CMK (cell line): ENCODE measurements around the gene GPRC5B.

Source experiments
- DNase-seq: peaks from one replicate; pipeline ENCODE4 v3.0.0-alpha.2; 2010; ENCODE audit warnings: low read depth

The GPRC5B gene, protein sequence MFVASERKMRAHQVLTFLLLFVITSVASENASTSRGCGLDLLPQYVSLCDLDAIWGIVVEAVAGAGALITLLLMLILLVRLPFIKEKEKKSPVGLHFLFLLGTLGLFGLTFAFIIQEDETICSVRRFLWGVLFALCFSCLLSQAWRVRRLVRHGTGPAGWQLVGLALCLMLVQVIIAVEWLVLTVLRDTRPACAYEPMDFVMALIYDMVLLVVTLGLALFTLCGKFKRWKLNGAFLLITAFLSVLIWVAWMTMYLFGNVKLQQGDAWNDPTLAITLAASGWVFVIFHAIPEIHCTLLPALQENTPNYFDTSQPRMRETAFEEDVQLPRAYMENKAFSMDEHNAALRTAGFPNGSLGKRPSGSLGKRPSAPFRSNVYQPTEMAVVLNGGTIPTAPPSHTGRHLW

DNA sequence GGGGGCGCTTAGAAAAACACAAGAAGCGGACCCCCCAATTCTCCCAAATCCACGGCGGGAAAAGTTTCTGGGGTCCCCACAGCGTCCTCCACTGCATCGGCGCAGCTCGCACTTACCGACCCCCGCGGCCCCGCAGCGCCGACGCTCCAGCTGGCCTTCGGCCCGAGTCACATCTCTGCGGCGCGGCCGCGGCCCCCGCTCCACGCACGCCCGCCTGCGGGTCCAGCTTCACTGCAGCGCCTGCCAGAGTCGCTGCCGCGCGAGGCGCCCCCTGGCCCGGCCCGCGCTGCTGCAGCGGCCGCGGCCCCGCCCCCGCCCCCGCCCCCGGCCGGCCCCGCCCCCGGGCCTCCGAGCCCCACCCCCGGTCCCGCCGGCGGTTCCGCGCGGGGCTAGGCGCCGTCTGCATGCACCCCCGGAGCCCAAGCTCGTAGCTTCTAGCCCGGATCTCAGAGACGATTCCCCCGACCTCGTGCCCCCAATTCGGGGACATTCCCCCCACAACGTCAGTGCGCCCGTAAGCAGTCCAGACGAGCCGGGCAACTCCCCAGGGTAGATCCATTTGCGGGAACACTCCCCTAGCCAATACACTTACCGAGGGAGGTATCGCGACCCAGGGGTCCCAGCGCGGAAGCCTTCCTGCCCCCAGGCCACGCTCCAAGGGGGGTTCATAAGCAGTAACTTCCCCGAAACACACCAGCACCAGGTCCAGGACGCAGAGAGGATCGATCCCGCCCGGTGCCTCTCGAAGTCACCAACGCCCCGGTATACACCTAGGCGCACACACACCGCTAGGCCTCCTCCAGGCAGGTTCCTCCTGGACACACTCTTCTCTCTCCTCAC, at the start of gene GPRC5B:
TSS of gene GPRC5B (minus strand) at position 238 of the 840 bp plus-strand sequence. CDS start 12,003 bp downstream, outside the sequence.
- DNase-seq, result no peak

DNA sequence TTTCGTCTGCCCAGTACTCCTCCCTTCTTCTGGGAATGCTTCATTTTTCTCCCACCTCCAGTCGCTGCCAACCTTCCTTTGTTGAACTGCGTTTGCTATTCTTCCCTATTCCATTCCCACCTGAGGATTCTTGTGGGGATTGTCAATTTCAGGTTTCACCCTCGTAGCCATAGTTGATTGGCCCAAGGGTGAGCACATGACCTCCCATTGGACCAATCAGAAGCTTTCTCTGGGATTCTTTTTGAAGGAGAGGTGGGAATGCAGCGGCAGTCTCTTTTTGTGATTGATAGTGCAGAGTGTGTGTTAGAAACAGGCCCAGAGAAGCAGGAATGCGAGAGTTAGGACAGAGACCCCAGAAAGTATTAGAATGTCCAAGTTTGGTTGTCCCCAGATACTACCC, 49.1 kb upstream of the GPRC5B start:
- no peak for DNase-seq

DNA sequence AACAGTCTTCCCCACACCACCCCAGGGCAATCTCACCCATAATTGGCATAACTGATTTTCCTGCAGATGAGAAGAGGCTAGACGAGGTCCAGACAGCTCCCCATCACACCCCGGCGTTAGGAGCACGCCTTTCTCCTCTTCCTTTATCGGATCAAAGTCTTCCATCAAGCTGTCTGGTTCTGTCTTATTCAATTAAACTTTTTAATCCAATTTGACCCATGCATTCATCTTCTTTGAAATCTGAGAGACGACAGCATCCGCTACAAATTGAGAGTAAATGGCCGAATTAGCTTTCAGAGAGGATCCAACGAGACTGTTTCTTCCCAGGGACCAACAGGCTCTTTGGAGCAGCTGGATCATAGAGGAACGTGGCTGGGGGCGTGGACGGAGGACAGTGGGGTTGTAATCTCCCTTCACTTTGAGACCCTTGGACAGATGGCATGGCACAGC, 44.4 kb upstream of the GPRC5B start:
- no peak for DNase-seq

DNA sequence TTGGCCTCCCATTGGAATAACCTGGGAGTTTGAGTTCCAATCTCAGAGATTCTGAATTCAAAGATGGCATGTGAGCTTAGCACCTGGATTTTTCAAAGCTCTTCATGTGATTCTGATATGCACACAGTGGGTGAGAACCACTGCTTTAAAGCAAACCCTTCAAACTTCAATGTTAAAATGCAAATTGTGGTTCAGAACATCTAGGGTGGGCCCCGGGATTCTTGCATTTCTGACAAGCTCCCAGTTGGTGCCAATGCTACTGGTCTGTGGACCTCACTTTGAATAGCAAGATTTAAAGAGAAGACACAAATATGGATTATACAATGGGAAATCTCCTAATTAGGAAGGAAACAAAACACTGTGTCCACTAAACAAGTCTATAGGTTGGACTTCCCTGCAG, 43.8 kb upstream of the GPRC5B start:
- DNase-seq, result no peak

DNA sequence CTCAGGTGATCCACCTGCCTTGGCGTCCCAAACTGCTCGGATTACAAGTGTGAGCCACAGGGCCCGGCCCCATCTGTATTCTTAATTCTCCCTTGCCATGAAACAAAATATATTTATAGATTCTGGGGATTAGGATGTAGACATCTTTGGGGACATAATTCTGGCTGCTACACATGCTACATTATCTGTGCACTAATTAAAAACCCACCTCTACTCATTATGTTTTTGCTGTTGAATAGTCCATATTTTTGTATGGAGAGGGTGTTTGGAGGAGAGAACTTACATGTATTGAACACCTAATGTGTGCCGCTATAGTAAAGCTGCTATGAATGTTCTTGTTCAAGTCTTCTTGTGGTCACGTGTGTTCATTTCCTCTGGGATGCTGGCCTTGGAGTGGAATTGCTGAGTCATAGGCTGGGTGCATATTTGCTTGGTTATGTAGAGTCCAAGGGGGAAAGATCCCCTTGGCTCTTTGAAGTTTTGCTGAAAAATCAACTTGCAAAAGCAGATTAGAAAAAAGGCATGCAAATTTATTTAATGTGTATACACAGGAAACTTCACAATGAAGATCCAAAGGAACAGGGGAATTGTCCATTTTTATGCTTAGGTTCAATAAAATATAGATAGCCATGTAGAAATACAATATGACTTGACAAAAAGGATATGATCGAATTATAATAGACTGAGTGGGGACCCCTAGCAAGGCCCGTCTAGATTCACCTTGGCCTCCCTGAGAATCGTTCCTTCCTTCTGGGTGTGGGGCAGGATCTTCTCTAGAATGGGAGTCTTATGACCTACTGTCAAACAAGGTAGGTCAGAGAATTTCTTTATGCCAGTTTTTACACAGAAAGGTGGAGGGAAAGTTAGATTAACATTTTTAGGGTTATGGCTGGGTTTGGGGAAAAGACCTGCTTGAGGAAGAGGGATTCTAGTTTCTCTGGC, 42.1 kb upstream of the GPRC5B start:
- DNase-seq, result no peak

DNA sequence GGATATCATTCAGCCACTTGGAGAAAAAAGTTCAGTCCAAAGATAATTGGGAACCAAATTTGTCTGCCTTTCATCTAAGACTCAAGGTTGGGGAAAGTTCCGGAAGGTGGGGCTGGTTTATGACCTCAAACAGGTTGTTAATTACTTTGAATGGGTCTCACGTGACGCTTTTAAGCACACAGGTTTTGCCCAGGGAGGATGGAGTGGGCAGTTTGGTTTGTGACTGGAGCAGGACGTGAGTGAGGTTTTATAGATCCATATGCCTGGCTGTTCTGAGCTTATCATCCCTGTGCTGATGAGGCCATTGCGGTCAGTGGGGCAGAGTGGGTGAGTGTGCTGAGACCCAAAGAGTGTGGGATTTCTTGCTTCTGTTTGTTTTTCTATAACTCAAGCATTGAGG, 38.7 kb upstream of the GPRC5B start:
- DNase-seq, result no peak

DNA sequence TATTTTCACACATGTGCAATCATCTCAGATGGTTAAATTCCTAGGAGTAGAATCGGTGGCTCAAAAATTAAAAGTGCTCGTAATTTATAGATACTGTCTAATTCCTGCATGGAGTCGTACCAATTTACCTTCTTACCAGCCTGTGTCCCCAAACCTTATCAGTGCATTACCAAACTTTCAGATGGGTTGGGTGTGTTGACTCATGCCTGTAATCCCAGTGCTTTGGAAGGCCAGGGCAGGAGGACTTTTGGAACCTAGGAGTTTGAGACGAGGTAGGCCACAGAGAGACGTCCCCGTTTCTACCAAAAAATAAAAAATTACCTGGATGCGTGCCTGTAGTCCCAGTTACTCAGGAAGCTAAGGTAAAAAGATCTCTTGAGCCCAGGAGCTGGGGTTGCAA, 34.5 kb upstream of the GPRC5B start:
- no peak for DNase-seq

DNA sequence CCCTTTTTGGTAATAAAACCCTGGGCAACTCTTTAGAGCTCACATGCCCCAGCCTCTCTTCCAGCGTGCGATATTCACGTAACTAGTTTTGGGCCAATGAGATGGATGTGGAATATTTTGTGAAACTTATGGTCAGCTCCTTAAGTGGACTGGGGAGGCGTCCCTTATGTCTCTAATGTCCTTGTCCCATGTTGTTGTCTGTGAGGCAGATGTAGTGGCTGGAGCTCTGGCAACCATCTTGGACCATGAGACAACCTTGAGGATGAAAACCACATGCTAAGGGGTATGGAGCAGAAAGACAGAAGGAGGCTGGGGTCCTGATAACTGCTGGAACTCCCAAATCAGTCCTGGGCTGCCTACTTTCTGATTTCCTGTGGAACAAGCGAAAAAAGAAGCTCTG, 31.4 kb upstream of the GPRC5B start:
- no peak for DNase-seq

DNA sequence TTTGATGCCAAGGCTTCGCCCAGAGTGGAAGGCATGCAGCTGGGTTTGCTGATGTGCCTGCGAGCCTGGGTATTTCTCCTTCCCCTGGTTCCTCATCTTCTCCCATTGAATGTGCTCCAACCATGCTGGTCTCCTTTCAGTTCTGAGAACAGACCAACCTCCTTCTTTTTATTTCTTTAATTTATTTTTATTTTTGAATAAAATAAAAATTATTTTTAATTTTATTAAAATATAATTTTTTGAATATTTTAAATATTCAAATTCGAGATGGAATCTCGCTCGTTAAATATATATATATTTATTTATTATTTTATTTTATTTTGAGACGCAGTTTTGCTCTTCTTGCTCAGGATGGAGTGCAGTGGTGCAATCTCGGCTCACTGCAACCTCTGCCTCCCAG, 30.2 kb upstream of the GPRC5B start:
- DNase-seq, result no peak

DNA sequence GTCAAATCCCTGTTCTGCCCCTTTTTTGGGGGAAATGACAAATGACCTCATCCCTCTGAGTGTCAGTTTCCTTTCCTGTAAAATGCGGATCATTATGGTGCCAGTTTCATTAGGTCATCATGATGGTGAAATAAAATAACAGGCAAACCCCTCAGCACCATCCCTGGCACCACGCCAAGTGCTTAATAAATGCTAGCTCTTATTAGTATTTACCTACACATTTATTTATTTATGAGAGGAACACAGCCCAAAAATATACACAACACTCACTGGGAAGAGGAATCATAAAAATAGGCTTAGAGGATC, 28.6 kb upstream of the GPRC5B start:
- DNase-seq, result no peak

DNA sequence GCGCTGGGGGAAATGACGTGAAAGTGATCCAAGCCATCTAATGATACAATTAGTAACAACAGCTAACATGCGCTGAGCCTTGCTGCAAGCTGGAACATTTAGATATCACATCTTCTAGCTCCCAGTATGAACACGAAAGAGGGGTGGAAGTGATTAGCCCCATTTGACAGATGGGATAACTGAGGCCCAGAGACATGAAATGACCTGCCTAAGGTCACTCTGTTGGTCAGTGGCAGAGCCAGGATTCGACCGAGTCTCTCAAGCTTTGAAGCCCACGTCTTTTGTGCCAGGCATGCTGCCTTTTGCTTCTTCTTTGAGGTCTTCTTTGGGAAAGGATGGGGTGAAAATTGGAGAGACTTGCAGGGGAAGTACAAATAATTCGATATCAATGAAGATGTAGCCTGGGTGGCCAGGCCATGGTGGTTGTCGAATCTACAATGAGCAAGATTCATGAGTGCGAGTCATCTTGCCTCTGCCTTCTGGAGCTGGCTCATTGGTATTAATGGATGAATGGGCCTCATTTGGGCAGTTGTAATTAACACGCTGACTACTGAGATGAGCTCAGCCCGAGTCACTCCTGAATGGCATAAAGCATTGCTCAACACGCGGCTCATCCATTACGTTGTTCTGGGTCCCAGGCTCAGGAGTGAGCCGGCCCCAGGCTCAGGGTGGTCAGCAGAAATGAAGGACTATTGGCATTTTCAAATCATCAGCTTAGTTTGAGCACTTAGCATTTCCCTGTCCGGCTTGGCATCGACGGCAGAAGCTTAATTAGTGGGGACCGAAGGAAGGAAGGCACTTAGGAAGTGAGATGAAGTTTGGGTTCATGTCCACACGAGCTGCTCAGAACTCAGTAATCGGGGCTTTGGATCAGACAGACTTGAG, 28.0 kb upstream of the GPRC5B start:
- no peak for DNase-seq

DNA sequence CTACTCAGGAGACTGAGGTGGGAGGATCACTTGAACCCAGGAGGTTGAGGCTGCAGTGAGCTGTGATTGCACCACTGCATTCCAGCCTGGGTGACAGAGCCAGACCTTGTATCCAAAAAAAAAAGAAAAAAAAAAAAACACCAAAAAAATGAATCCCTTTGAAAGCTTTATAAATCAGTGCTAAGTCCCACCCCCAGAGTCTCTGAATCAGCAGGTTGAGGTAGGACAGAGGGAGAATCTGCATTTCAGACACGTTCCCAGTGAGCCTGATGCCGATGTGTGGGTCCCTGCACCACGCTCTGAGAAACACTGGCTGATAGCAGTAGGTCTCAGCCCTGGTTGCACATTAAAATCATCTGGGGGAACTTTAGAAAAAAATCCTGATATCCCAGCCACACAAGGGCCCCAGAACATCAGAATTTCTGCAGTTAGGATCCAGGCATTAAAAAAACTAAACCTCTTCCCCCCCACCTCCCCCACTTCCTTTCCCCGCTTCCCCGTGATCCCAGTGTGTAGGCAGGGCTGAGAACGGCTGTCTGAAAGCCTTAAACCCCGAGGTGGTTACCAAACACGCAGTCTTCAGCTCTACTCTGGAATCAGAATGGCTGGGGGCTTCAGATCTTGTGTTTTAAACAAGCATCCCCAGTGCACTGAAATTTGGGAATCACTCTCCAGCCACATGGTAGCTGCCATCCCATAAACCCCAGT, 27.3 kb upstream of the GPRC5B start:
- DNase-seq, result no peak

DNA sequence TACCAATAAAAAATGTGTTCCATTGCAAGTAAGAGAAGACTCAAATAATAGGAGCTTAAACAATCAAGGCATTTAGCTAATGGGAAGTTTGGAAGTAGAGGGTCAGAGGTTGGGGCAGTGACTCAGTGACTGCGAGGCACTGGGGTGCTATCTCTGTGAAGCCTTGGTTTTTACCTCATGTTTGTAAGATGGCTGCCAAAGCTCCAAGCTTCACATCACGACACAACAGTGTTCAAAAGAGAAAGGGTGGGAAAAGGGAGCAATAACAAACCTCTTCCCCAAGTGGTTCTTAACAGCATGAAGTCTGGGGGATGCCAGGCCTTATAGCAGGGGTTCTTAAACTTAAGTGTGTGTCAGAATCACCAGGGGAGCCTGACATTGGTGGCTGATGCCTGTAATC, 26.6 kb upstream of the GPRC5B start:
- no peak for DNase-seq

DNA sequence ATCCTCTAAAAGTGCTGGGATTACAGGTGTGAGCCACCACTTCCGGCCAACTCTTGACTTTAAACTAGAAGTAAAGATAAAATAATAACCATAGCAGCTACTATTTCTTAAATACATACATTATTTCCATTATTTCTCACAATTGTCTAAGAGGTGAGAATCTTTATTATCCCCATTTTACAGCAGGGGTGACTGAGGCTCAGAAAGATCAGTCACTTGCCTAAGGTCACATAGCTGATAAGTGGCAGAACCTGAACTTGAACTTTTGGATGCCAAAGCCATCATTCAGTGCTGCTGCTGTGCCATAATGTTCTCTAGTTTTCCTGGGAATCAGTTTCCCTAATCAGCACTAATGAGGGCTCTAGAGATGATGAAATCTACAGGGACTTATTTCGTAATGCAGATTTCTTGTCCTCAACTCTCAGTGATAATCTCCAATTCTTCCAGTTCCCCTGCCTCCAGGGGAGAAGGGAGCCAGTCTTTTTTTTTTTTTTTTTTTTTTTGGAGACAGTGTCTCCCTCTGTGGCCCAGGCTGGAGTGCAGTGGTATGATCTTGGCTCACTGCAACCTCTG, 25.2 kb upstream of the GPRC5B start:
- no peak for DNase-seq

DNA sequence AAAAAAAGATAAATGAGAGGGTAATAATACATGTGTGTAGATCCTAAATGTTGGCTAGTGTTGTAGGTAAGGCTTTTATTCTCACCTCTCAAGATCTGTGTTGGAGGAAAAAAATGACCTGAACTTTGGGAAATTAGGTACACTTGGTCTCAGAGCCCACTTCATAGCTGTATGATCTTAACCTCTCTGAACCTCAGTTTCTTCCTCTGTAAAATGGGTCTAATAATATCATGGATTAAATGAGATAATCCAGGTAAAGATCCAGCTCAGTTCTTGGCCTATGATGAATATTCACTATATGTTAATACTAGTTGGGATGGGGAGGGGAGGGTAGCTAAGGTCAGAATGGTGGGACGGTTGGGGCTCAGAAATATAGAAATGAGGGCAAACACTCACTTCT, 24.3 kb upstream of the GPRC5B start:
- no peak for DNase-seq

DNA sequence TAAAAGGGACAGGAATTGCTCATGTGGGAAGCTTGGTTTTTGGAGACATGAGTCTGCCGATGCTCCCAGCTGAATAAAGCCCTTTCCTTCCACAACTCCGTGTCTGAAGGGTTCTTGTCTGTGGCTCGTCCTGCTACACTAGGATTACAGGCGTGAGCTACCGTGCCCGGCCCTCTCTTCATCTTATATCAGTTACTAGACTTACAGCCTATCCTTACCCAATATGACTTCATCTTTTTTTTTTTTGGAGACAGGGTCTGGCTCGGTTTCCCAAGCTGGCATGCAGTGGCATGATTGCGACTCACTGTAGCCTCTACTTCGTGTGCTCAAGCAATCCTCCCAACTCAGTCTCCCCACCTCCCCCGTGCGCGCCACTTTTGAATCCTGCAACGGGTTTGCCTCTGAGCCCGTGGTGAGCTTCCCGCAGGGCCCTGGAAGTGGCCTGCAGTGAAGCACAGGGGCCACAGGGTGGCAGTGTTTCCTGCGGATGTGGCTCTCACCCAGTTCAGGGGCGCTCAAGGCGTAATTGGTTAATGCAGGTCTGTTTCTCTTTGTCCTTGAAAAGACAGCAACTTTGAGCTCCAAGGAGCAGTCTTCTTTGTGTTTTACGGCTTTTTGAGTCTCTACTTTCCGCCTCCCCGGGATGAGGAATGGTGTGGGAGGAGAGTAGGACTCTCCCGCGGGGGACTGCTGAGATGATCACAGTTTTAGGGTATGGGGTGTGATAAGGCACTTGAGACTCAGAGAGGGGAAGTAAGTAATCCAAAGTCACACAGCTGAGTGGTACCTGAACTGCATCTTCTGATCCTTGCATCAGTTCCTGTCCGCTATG, 22.7 kb upstream of the GPRC5B start:
- DNase-seq, result peak; percentile 33

DNA sequence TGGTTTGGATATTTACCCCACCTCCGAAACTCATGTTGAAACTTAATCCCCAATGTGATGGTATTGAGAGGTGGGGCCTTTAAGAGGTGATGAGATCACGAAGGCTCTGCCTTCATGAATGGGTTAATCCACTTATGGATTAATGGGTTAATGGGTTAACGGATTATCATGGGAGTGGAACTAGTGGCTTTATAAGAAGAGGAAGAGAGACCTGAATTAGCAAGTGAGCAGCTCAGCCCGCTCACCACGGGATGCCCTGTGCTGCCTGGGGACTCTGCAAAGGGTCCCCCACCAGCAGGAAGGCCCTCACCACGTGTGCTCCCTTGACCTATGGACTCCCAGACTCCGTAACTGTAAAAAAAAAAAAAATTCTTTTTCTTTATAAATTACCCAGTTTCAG, 16.5 kb upstream of the GPRC5B start:
- no peak for DNase-seq

DNA sequence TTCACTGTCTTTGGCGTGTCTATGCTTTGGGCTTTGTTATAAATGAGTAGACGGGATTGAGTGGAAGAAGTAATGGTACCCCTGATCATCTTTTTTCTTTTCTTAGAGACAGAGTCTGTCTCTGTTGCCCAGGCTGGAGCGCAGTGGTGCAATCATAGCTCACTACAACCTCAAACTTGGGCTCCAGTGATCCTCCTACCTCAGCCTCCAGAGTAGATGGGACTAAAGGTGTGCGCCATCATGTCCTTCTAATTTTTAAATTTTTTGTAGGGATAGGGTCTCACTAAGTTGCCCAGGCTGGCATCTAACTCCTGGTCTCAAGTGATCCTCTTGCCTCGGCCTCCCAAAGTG, 14.9 kb upstream of the GPRC5B start:
- no peak for DNase-seq

DNA sequence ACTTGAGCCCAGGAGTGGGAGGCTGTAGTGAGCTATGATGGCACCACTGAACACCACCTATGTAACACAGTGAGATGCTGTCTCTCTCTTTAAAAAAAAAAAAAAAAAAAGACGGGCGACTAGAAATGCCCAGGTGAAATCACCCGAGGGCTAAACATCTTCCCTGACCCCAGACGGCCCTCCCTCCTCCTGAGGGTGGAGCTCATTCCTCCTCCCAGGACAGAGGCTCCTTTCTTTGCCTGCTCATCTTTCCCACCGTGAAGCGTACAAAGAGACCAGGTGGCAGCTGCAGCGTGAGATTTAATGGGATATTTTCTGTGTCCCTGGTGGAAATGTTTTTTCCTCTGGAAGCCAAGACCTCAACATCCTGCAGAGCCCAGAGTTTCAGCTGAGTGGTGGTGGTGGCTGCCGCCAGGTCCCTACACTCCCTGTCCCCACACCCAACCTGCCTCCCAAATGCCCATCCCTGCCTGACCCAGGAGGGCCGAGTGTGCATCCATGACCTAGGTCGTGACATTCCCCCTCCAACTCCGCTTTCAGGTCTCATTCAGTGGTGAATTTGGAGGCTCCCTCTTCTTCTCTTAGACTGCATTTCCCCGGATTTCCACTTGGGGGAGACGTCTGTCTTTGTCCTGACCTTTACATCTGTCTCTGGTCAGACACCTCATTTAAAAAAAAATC, 14.4 kb upstream of the GPRC5B start:
- DNase-seq, result peak; percentile 14
